Choroid plexus epithelial cell (primary cell): Measurements from ENCODE around the gene MYBBP1A.

Source experiments
- DNase-seq: peaks from one replicate; pipeline ENCODE4 v3.0.0-alpha.2; 2010; ENCODE audit warnings: low read depth
- H3K4me3 ChIP-seq: 2 replicates; pipeline ENCODE4 v1.5.1; 2011; ENCODE audit warnings: low read depth, mild to moderate bottlenecking, control low read depth, low read length, moderate library complexity
- CTCF ChIP-seq: conservative IDR thresholded peaks from 2 replicates; pipeline ENCODE4 v1.5.1; 2011; ENCODE audit warnings: low read depth, mild to moderate bottlenecking, control low read depth, inconsistent platforms, low read length, moderate library complexity

The MYBBP1A gene

GRCh38 chr17:4515501-4515900 is 39.7 kb downstream of the MYBBP1A start:
- no peak for DNase-seq
- TF ChIP-seq CTCF: no peak

GRCh38 chr17:4514779-4515178 is 40.4 kb downstream of the MYBBP1A start:
- H3K4me3 ChIP-seq: no peak overlapping the region
- no peak for DNase-seq
- TF ChIP-seq CTCF: no peak

More at GRCh38 chr17:4515501-4515900, 39.7 kb downstream of the MYBBP1A start:
- H3K4me3 ChIP-seq: no peak overlapping the region

GRCh38 chr17:4514206-4514605 is 41.0 kb downstream of the MYBBP1A start:
- H3K4me3 ChIP-seq: no peak overlapping the region
- DNase-seq: no peak
- no peak for TF ChIP-seq CTCF

- no peak for TF ChIP-seq CTCF
- DNase-seq: no peak
- H3K4me3 ChIP-seq: no peak overlapping the region
Measured at GRCh38 chr17:4513113-4514032, 41.8 kb downstream of the MYBBP1A start.

- DNase-seq: no peak
- H3K4me3 ChIP-seq: no peak overlapping the region
- no peak for TF ChIP-seq CTCF
Measured at GRCh38 chr17:4512156-4513112, 42.8 kb downstream of the MYBBP1A start.

GRCh38 chr17:4511199-4511932 is 43.8 kb downstream of the MYBBP1A start:
- no peak overlapping the region for H3K4me3 ChIP-seq
- DNase-seq: no peak
- no peak for TF ChIP-seq CTCF
